B cell (primary cell): ENCODE data around the gene ITGB6. TPM values are rescaled to one million over a fixed set of nuclear protein-coding genes. Genes with fewer than 3 reads are reported as not detected.

ENCODE experiments used
- ATAC-seq: fragments of 200-7000 bp; cut with Tn5 transposase; one replicate; pipeline ENCODE4 v1.10.0; 2021; ENCODE audit warnings: low read depth, mild to moderate bottlenecking, moderate number of reproducible peaks, moderate library complexity
- CTCF ChIA-PET: fragments of 350-600 bp; sonication (Branson Sonifier 250); formaldehyde crosslinking; loops from one replicate; lab custom pipeline; 2021; ENCODE audit warnings: antibody characterized with exemption, inconsistent platforms; lab: Charles Lee
- POLR2A ChIA-PET: fragments of 350-600 bp; sonication (Branson Sonifier 250); formaldehyde crosslinking; loops from one replicate; lab custom pipeline; 2021; ENCODE audit warnings: antibody characterized with exemption; lab: Charles Lee
- DNase-seq: peaks from one replicate; pipeline ENCODE4 v3.0.0; 2013
- H2AFZ ChIP-seq: 2 replicates; pipeline ENCODE4 v1.6.1; 2012; ENCODE audit warnings: mild to moderate bottlenecking, low read depth, low read length; ENCODE audit not compliant: insufficient read depth, poor library complexity, severe bottlenecking
- H3K27ac ChIP-seq, 2 donors: 1 replicate in 1 of 2; 2 replicates in 1 of 2; pipeline ENCODE4 v1.5.1; 2012 to 2013; ENCODE audit warnings: low read length in 2 of 2, mild to moderate bottlenecking in 2 of 2, moderate library complexity in 1 of 2
- H3K27me3 ChIP-seq, 4 experiments: fragments of 200-600 bp in 1 of 4; sonication (generic) in 1 of 4; replicated peaks in 1 of 4; 1 replicate in 2 of 4; 2 replicates in 2 of 4; pipeline versions ENCODE4 v1.6.1 to v1.7.0; 2013 to 2016; ENCODE audit warnings: low read length in 3 of 4, mild to moderate bottlenecking in 2 of 4, mixed read lengths in 1 of 4, moderate library complexity in 1 of 4; ENCODE audit not compliant: insufficient read depth in 4 of 4, control insufficient read depth in 3 of 4; ENCODE audit errors: control extremely low read depth in 1 of 4
- H3K36me3 ChIP-seq, 2 experiments: replicated peaks in 1 of 2; 1 replicate in 1 of 2; 2 replicates in 1 of 2; pipeline versions ENCODE4 v1.6.1 to v1.7.1; 2013; ENCODE audit warnings: low read length in 1 of 2; ENCODE audit not compliant: insufficient read depth in 2 of 2, control insufficient read depth in 1 of 2; ENCODE audit errors: control extremely low read depth in 1 of 2, extremely low read depth in 1 of 2
- H3K4me1 ChIP-seq, 2 donors: fragments of 200-600 bp in 1 of 2; sonication (generic) in 1 of 2; 1 replicate in 1 of 2; 2 replicates in 1 of 2; pipeline versions ENCODE4 v1.5.1 to v1.6.1; 2013 to 2017; ENCODE audit warnings: low read length in 2 of 2; ENCODE audit not compliant: control insufficient read depth in 2 of 2, insufficient read depth in 2 of 2
- H3K4me2 ChIP-seq: replicated peaks from 2 replicates; pipeline ENCODE3; 2012; ENCODE audit warnings: mild to moderate bottlenecking, low read depth, low read length; ENCODE audit not compliant: poor library complexity, severe bottlenecking
- H3K4me3 ChIP-seq, 5 experiments: fragments of 200-600 bp in 1 of 5; sonication (generic) in 1 of 5; 1 replicate in 3 of 5; 2 replicates in 2 of 5; pipeline versions ENCODE4 v1.5.1 to v1.7.0; 2011 to 2016; ENCODE audit warnings: low read length in 4 of 5, mild to moderate bottlenecking in 4 of 5, low read depth in 2 of 5, control low read depth in 1 of 5, moderate library complexity in 1 of 5; ENCODE audit not compliant: insufficient read depth in 1 of 5; ENCODE audit errors: control extremely low read depth in 1 of 5, extremely low read depth in 1 of 5
- H3K79me2 ChIP-seq: fragments of 200-600 bp; sonication (generic); one replicate; pipeline ENCODE4 v1.6.0; 2016; ENCODE audit warnings: low read length; ENCODE audit not compliant: control insufficient read depth, insufficient read depth
- H3K9ac ChIP-seq: fragments of 200-600 bp; sonication (generic); 2 replicates; pipeline ENCODE4 v1.6.1; 2017; ENCODE audit warnings: mild to moderate bottlenecking, low read length, moderate library complexity
- H3K9me3 ChIP-seq, 3 donors: one replicate each; pipeline versions ENCODE4 v1.6.1 to v1.7.1; 2013; ENCODE audit warnings: low read length in 2 of 3; ENCODE audit not compliant: control insufficient read depth in 2 of 3, insufficient read depth in 1 of 3; ENCODE audit errors: control extremely low read depth in 1 of 3
- H4K20me1 ChIP-seq: 2 replicates; pipeline ENCODE4 v1.6.0; 2012; ENCODE audit warnings: mild to moderate bottlenecking, low read length; ENCODE audit not compliant: insufficient read depth, control insufficient read depth, poor library complexity, severe bottlenecking
- H3K27ac Mint-ChIP-seq: one replicate; pipeline ENCODE4 v1.8.0; 2021; ENCODE audit warnings: mixed read lengths
- H3K27me3 Mint-ChIP-seq: one replicate; pipeline ENCODE4 v1.8.0; 2021; ENCODE audit warnings: mixed read lengths
- H3K4me1 Mint-ChIP-seq: one replicate; pipeline ENCODE4 v1.8.0; 2021; ENCODE audit warnings: mixed read lengths
- H3K4me3 Mint-ChIP-seq: one replicate; pipeline ENCODE4 v1.8.0; 2021; ENCODE audit warnings: mixed read lengths
- H3K9me3 Mint-ChIP-seq: one replicate; pipeline ENCODE4 v1.8.0; 2022; ENCODE audit warnings: mixed read lengths; ENCODE audit not compliant: insufficient read depth
- CTCF ChIP-seq: fragments of 200-600 bp; IDR thresholded peaks from one replicate; pipeline ENCODE4 v1.8.0; 2022; ENCODE audit warnings: antibody characterized with exemption, mild to moderate bottlenecking
- EZH2 ChIP-seq: IDR thresholded peaks from 2 replicates; pipeline ENCODE4 v1.6.1; 2012; ENCODE audit warnings: borderline replicate concordance, low read depth, mild to moderate bottlenecking, moderate library complexity, low read length; ENCODE audit not compliant: insufficient read depth, poor library complexity, severe bottlenecking
- WGBS: methylation state at CpG from one replicate; pipeline ENCODE4 v1.1.5; 2013; ENCODE audit warnings: missing lambda C conversion rate; ENCODE audit not compliant: insufficient coverage; 5-methylcytosine and 5-hydroxymethylcytosine counted together
- intact Hi-C: fragments of 100-400 bp; cut with micrococcal nuclease; formaldehyde crosslinking; loops from one replicate; pipeline ENCODE4 v1.10.0; 2022
- polyA plus RNA-seq: library from polyadenylated mRNA; depleted of rRNA; stranded (reverse); fragments of >200 nt; gene quantifications from 2 replicates; pipeline ENCODE4 v1.2.3, GENCODE V29; 2012
- total RNA-seq, 2 donors: library from RNA; stranded (reverse); fragments of 120-200 nt in 1 of 2; gene quantifications; 1 replicate in 1 of 2; 2 replicates in 1 of 2; pipeline versions ENCODE4 v1.2.3 to v1.2.4, GENCODE V29; 2013 to 2022

Gene ITGB6
- total and polyA plus RNA-seq, 2 donors (not counting 1 experiment from before 2014, with no cell fraction given), result not detected

DNA sequence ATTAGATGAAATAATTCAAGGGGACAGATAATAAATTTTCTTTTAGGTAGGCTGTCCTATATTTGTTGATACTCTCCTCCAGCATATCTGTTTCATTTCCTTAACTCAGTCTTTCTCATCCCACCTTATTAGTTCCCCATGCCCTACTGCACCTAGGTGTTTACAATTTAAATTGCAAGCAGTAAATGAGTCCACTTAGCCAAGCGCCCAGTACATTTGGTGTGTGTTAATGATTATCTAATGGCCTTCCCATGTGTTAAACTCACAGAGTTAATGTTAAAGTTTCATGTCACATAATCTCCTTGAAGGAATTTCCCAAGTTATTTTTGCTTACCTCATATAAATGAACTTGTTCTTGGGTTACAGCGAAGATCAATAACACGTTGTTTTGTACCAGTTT lies 31.2 kb downstream of the ITGB6 start:
- Histone ChIP-seq H3K27ac (no peak overlapping the region), H3K4me3 (no peak overlapping the region), H3K27me3 (no peaks in the 10 kb centered on the region), H3K79me2 (no peaks in the 10 kb centered on the region), H3K9ac (no peak overlapping the region), H3K9me3 (no peaks in the 10 kb centered on the region), H2AFZ (no peak overlapping the region), H3K36me3 (no peaks in the 10 kb centered on the region), H3K4me1 (no peaks in the 10 kb centered on the region), H3K4me2 (no peak overlapping the region), H4K20me1 (no peaks in the 10 kb centered on the region)
- Mint-ChIP-seq H3K4me3 (no peak overlapping the region), H3K4me1 (no peaks in the 10 kb centered on the region), H3K27ac (no peak overlapping the region), H3K27me3 (peaks cover 4% of the 10 kb centered on the region), H3K9me3 (no peaks in the 10 kb centered on the region)
- TF ChIP-seq CTCF, result no peak
- TF ChIP-seq EZH2, result no peak
- no CpG with 5 or more reads among the region's 3 CpGs for WGBS
- ChIA-PET POLR2A (no interaction called here), CTCF (no interaction called here)
- intact Hi-C loops, result no loop called here
- no peak for ATAC-seq
- DNase-seq, result no peak

DNA sequence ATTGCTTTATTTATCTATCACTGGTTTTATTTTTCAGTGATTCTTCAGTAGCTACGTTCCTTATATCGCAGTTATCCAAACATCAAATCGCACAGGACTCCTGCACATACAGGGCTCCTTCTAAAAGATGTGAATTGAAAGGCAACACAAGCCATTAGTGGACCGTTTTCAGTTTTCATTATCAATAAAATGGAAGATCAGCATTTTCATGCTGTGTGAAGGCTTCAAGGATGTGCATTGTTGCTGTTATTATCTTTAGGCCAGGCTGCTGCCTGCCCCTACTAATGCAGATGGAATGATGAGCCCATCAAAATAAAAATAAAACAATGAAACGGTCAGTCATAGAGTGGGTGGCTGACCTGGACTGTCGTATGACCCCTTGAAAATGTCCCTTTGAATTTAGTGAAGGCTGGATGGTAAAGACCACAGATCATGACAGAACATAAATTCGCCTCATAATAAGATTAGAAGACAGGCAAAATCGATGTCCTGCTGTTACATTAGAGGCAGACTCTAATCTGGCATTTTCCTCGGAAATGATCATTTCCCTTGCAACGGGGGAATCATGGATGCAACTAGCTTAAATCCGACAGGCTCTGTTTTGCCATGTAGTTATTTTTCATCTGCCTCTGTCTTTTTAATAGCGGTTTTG lies 32.9 kb downstream of the ITGB6 start:
- Histone ChIP-seq H3K4me3 (no peak overlapping the region), H3K4me1 (no peaks in the 10 kb centered on the region), H4K20me1 (no peaks in the 10 kb centered on the region), H2AFZ (no peak overlapping the region), H3K9me3 (no peaks in the 10 kb centered on the region), H3K79me2 (no peaks in the 10 kb centered on the region), H3K4me2 (no peak overlapping the region), H3K27ac (no peak overlapping the region), H3K36me3 (no peaks in the 10 kb centered on the region), H3K27me3 (no peaks in the 10 kb centered on the region), H3K9ac (no peak overlapping the region)
- TF ChIP-seq EZH2, result no peak
- no peak for TF ChIP-seq CTCF
- 97% methylated on average over 7 of the region's 12 CpGs for WGBS
- no peak overlapping the region for H3K4me3 Mint-ChIP-seq
- ChIA-PET POLR2A (no interaction called here), CTCF (no interaction called here)
- H3K4me1 Mint-ChIP-seq, result no peaks in the 10 kb centered on the region
- H3K27ac Mint-ChIP-seq, result no peak overlapping the region
- DNase-seq (no peak), ATAC-seq (no peak)
- peaks cover 3% of the 10 kb centered on the region for H3K27me3 Mint-ChIP-seq
- no peaks in the 10 kb centered on the region for H3K9me3 Mint-ChIP-seq
- intact Hi-C loops, result no loop called here
